Central memory CD4-positive, alpha-beta T cell (primary cell): Measurements from ENCODE around the gene AVP.
"Not testable (repeated sequence)": the region's sequence is repeated elsewhere in the genome, so short reads cannot be mapped to it uniquely, and the experiment has no call there.

Source experiments
- DNase-seq: peaks from one replicate; pipeline ENCODE4 v3.0.0; 2022
- total RNA-seq, 3 experiments: gene quantifications; one replicate each; lab custom pipeline; 2026; lab: John Stamatoyannopoulos, UW

AVP gene, protein sequence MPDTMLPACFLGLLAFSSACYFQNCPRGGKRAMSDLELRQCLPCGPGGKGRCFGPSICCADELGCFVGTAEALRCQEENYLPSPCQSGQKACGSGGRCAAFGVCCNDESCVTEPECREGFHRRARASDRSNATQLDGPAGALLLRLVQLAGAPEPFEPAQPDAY
- 0 to 0.19 (median 0.05) reads per million in 3 experiments for total RNA-seq

DNA sequence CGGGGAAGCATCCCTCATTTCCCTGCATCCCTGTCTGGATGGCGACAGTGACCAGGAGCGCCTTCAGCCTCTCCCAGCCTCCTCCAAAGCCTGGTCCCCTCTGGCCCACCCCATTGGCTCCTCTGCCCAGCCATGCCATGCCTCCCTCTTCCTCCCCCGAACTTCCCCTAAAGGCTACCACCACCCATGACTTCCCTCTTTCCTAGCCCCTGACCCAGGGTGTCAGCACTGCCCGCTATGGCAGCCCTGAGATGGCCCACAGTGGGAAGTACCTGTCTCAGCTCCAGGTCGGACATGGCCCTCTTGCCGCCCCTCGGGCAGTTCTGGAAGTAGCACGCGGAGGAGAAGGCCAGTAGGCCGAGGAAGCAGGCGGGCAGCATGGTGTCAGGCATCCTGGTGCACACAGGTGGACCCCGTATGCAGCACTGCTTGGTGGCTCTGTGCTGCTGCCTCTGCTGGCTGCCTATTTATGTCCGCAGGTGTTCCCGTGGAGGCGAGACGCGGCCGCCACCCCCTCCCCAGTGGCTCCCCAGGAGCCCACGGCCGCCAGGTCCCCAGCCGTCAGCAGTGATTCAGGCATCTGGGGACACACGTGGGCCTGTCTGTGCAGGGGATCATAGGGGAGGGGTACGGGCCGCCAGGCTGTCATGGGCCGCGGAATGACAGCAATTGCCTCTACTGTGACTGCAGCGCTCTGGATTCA is at the start of gene AVP:
TSS of gene AVP (minus strand) at position 442 of the 703 bp plus-strand sequence. CDS start at position 392, 50 bp downstream.
- DNase-seq: no peak

DNA sequence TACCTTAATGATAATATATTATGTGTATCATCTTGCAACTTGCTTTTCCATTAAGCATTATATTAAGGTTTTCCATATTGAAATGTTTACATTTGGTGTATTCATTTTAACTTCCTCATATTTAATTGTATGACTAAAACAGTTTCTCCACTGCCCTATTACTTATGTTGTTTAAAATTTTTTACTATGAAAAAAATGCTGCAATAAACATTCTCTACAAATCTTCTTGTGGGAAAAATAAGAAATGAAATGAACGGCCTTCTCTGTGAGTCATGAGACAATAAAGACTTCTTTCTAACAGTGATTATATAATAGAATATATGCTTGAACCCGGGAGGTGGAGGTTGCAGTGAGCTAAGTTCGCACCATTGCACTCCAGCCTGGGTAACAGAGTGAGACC is 49.6 kb upstream of the AVP start:
- DNase-seq: no peak

DNA sequence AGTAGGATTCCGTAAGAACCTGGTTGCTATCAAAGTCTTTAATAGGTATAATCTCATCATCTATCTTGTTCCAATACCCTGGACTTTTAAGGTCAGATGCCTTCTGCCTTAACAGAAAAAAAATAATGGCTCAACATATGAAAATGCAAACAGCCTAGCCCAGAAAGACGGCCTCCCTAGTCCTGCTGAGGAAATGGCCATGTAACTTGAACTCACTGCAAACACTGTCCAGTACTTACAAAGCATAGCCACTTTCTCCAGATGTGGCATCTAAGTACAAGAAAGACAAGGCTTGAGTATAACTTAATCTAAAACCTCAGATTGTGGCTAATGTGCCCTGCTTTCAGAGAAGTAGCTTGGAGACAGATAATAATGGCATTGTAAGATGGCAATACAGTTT is 48.6 kb upstream of the AVP start:
- no peak for DNase-seq

DNA sequence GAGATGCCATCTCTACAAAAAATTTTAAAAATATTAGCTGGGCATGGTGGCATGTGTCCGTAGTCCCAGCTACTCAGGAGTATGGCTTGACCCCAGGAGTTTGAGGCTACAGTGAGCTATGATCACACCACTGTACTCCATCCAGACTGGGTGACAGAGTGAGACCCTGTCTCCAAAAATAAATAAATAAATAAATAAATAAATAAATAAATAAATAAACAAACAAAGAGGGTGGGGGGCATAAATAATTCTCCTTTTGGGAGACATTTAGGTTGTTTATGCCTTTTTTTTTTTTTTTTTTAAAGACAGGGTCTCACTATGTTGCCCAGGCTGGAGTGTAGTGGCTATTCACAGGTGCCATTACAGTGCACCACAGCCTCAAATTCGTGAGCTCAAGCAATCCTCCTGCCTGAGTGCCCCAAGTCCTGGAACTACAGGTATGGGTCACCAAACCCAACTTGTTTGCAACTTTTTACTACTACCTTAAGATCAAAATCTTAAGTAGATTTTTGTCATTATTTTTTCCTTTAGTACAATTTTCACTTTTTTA is 45.6 kb upstream of the AVP start:
- DNase-seq: no peak

DNA sequence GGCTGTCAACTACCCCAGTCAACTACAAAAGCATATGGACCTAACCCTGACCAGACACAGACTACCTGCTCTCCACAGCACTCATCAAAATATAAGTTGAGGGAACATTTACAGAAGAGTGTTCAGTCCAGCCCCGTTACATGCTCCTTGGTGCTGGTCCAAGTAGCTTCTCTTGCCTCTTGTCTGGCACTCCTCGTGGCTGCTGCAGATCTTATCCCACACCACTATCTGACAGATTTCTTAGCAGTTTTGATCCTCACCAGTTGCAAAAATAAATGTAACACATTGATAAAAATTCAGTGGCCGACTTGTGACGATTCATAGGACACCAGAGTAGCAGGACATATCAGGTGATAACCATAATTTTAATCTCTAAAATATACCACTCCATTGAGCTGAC is 44.6 kb upstream of the AVP start:
- DNase-seq: no peak

DNA sequence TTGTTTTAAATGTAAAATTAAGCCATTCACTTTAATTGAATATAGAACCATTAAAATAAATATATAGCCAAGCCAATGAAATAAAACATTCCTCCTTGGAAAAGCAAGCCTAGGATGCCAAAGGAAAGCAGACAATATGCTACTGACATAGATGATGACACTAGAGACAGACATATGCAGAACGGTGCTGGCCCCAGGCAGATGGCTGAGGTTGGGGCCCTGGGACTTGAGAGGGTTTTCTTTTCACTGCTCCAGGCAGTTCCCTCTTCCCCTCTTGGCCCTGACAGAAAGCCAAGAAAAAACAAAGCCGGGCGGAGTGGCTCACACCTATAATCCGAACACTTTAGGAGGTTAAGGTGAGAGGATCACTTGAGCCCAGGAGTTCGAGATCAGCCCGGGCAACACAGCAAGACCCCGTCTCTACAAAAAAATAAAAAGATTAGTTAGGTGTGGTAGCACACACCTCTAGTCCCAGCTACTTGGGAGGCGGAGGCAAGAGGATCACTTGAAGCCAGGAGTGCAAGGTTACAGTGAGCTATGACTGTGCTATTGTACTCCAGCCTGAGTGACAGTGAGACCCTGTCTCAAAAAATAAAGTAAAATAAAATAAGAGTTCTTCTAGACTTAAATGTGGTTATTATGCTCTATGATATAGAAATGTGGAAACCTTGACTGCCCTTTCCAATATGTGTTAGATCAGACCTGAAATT is 43.9 kb upstream of the AVP start:
- DNase-seq: no peak

DNA sequence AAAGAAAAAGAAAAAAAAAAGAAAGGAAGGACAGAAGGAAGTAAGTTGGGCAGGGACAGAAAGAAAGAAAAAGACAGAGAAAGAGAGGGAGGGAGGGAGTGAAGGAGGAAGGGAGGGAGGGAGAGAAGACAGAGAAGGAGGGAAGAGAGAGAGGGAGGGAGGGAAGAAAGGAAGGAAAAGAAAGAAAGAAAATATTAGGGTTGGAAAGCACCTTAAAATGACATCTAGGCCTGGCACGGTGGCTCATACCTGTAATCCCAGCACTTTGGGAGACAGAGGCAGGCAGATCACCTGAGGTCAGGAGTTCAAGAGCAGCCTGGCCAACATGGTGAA is 42.0 kb upstream of the AVP start:
- no peak for DNase-seq

DNA sequence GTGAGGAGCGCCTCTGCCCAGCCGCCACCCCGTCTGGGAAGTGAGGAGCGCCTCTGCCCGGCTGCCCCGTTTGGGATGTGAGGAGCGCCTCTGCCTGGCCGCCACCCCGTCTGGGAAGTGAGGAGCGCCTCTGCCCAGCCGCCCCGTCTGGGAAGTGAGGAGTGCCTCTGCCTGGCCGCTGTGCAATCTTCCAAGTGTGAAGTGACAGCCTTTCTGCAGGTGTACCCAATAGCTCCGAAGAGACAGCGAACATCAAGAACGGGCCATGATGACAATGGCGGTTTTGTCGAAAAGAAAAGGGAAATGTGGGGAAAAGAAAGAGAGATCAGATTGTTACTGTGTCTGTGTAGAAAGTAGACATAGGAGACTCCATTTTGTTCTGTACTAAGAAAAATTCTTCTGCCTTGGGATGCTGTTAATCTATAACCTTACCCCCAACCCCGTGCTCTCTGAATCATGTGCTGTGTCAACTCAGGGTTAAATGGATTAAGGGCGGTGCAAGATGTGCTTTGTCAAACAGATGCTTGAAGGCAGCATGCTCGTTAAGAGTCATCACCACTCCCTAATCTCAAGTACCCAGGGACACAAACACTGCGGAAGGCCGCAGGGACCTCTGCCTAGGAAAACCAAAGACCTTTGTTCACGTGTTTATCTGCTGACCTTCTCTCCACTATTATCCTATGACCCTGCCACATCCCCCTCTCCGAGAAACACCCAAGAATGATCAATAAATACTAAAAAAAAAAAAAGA is 41.4 kb upstream of the AVP start:
- not testable (repeated sequence) for DNase-seq

DNA sequence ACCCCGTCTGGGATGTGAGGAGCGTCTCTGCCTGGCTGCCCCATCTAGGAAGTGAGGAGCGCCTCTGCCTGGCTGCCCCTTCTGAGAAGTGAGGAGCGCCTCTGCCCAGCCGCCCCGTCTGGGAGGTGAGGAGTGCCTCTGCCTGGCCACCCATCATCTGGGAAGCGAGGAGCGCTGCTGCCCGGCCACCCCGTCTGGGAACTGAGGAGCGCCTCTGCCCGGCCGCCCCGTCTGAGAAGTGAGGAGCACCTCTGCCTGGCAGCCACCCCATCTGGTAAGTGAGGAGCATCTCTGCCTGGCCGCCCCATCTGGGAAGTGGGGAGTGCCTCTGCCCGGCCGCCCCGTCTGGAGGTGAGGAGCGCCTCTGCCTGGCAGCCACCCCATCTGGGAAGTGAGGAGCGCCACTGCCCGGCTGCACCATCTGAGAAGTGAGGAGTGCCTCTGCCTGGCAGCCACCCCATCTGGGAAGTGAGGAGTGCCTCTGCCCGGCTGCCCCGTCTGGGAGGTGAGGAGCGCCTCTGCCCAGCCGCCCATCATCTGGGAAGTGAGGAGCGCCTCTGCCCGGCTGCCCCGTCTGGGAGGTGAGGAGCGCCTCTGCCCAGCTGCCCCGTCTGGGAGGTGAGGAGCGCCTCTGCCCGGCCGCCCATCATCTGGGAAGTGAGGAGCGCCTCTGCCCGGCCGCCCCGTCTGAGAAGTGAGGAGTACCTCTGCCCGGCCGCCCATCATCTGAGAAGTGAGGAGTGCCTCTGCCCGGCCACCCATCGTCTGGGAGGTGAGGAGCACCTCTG is 40.4 kb upstream of the AVP start:
- DNase-seq: not testable (repeated sequence)

DNA sequence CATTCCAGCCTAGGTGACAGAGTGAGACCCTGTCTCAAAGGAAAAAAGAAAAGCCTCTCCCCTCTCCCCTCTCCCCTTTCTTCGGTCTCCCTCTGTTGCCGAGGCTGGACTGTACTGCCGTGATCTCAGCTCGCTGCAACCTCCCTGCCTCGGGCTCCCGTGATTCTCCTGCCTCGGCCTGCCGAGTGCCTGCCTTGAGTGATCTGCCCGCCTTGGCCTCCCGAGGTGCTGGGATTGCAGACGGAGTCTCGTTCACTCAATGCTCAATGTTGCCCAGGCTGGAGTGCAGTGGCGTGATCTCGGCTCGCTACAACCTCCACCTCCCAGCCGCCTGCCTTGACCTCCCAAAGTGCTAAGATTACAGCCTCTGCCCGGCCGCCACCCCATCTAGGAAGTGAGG is 39.6 kb upstream of the AVP start:
- DNase-seq: not testable (repeated sequence)

DNA sequence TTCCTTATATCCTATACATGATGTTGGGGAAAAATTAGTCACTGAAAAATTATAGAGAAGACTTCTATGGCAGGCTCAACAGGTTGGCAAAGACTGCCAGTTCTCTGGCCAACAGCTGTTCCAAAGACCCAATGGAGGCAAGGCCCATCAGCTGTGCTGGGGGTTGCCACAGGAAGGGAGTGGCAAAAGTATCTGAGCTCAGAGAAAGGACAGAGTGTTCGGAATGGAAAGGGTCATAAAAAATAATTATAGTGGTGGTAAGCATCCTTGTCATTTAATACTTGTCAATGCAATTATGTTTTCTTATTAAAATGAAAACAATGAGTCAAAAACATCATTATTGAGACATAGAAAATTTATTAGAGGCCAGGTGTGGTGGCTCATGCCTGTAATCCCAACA is 39.0 kb upstream of the AVP start:
- no peak for DNase-seq

DNA sequence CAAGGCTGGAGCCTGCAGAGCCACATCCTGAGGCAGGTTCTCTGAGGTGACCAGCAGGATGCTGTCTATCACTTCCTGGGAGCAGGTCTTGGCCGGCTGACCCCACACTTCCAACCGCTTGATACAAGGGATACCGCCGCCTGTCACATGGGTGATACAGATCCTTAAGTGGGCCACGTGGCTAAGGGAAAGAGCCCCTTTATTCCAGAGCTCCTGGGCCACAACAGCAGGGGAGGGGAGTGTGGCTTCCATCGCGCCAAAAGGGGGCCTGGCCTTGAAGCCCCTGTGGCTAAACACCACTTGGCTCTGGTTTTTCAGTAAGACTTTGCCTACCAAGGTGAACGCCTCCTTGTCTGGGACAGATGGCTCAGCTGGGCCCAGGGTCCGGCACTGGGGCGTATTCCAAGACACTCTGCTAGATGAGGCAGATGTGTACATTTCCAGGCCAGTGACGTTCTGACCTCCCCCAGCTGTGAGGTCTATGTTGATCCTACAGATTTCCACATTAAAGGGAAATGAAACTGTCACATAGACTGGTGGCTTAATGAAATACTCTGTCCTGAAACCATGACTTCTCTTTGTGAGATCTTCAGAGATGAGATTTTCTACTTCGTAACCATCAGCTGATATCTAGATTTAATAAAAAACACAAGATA is 37.6 kb upstream of the AVP start:
- DNase-seq: no peak

DNA sequence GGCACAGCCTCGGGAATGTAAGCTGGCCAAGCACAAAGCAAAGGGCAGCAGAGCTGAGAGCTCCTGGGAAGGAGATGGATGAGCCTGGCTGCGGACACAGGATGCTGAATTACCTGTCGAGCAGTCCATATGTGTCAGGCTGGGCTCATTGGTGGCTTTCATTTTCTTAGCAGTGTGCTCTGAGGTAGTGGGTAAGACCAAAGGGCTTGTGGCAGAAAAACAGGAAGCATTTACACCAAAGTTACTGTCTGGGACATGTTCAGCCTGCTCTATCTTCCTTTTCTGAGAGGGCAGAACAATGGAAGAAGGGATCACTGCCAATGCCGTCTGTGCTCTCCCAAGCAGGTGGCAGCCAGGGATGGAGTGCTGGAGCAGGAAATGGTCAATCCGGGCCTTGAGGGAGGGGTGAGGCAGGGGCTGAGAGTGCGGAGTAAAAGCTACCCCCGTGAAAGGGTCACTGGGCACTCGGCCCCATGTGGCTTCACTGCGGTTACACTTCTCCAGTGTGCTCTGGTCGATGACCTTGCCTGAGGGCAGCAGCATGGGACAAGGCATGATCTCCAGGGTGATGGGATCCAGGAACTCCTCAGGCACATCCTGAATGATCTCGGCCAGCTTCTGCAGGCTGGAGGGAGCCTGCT is 36.9 kb upstream of the AVP start:
- peak; percentile 51 for DNase-seq

DNA sequence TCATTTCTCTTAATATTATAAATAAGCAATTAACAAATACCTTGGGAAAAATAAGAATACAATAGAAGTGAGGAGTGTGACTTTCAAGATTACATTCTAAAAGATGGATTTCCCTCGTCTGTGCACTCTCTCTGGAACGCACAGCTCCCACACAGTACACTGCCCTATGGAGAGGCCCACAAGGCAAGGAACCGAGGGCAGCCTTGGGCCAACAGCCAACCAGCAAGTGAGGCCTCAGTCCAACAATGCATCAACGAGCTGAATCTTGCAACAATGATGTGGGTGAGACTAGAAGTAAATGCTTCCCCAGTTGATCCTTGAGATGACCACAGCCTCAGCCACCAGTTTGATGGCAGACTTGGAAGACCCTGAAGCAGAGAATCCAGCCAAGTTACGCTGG is 34.5 kb upstream of the AVP start:
- DNase-seq: no peak

DNA sequence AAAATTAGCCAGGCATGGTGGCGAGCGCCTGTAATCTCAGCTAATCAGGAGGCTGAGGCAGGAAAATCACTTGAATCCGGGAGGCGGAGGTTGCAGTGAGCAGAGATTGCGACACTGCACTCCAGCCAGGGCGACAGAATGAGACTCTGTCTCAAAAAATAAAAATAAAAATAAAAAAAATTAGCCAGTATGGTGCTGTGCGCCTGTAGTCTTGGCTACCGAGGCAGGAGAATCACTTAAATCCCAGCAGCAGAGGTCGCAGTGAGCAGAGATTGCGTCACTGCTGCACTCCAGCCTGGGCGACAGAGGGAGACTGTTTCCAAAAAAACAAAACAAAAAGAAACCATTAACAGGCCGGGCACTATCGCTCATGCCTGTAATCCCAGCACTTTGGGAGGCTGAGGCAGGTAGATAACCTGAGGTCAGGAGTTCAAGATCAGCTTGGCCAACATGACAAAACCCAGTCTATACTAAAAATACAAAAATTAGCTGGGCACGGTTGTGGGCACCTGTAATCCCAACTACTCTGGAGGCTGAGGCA is 33.4 kb upstream of the AVP start:
- peak; percentile 44 for DNase-seq

DNA sequence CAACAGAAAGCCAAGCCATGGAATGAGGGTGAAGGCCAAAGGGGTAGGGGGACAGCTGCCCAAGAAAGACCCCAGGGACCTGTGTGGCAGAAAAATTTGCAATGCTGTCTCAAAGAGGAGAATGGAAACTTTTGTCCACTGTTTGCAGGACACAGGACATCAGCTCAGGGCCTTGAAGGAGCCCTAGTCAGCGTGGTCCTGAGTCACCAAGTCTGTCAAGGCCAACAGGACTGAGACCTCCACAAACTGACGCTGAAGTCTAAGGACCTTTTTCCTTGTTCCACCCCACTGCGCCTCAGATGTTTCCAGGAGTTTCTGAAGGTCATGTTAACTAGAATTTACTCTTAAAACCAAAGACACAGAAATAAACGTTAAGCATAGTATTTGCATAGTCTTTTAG is 31.8 kb upstream of the AVP start:
- DNase-seq: no peak

DNA sequence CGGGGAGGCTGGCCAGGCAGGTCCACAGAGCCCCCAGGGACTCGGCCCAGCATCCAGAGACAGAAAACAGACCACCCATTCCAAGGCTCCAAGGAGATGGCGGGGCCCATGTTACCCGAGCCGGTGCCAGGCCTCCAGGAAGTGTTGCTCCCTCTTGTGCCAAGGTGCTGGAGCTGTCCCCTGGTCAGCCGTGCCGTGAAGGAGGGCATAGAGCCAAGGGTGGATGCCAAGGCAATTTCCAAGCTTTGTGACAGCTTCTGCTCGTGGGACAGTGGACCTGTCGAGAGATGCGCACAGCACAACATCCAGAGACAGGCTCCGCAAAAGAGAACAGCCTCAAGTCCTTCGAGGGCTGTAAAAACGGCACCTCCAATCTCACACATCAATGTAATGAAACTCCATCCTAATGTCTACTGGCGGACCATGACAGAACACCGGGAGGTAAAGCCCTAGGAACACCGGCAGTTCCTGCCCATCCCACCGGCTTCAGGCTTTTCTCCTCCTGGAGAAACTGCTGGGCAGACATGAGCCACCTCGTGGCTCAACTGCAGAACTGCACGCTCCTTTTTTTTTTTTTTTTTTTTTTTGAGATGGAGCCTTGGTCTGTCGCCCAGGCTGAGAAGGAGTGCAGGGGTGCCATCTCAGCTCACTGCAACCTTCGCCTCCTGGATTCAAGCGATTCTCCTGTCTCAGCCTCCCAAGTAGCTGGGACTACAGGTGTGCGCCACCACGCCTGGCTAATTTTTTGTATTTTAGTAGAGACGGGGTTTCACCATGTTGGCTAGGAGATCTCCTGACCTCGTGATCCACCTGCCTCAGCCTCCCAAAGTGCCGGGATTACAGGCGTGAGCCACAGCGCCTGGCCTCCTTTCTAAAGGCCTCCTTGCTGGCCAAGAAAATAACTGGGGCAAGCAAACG is 30.9 kb upstream of the AVP start:
- DNase-seq: no peak

DNA sequence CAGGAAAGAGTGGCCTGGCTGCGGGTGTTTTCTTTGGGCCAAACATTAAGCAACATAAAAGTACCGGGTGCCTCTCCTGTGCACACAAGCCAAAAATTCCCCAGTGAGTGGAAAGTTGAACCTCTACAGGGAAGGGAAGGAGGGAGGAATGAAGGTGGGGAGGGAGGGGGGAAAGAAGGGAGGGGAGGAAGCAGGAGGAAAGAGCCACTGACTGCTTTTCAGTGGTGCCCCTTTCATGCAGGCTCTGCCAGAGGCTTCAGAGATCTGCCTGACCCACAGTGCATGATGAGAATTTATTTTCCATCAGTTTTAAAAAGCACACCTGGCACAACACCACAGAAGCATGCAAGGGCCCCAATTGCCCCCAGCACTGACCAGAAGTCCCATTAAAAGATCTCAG is 27.5 kb upstream of the AVP start:
- DNase-seq: no peak

DNA sequence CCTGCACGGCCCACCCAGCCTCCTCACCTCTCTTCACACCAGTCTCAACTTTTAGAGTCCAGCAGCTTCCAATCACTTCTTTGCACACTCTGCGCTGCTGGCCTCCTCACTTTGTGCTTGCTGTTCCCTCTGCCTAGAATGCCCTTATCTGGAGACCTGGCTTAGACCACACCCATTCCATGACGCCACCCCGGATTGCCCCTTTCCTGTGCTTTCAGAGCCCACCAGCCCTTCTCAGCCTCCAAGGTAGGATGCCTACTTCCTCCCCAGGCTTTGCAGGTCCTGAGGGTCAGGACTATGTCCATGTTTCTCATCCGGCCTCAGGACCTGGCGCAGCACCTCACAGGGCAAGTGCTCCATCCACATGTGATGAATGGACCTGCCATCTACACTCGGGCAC is 27.0 kb upstream of the AVP start:
- no peak for DNase-seq
